ENCODE measurements around the gene CCDC13.

GRCh38 chr3:42745291-42745745, 27.7 kb downstream of the CCDC13 start:
- TF ChIP-seq CTCF (IDR thresholded peaks at IDR 0.05; ENCODE audit: poor library complexity, severe bottlenecking) (no peak), POLR2AphosphoS5 (IDR thresholded peaks at IDR 0.05) (no peak), RAD21 (conservative IDR thresholded peaks at IDR 0.05) (no peak), SMC3 (conservative IDR thresholded peaks at IDR 0.05; ENCODE audit: poor library complexity) (no peak), EZH2 (IDR thresholded peaks at IDR 0.05; ENCODE audit: borderline replicate concordance, insufficient read depth, low read length, poor library complexity, severe bottlenecking) (no peak), EP300 (conservative IDR thresholded peaks at IDR 0.05; ENCODE audit: poor library complexity, severe bottlenecking) (no peak), REST (IDR thresholded peaks at IDR 0.05; ENCODE audit: borderline replicate concordance) (no peak), TAF1 (IDR thresholded peaks at IDR 0.05; ENCODE audit: low read depth) (no peak)

All from neural cell (in vitro differentiated cells).